Astrocyte (in vitro differentiated cells and primary cell): ENCODE data around the gene AP4E1. TPM values are rescaled to one million over a fixed set of nuclear protein-coding genes. Genes with fewer than 3 reads are reported as not detected.

ENCODE experiments used
- DNase-seq: peaks from one replicate; pipeline ENCODE4 v3.0.0-alpha.2; 2010; ENCODE audit warnings: low read depth
- FAIRE-seq: peaks from 2 replicates; lab custom pipeline; 2011; peaks lifted over from hg19 to GRCh38; lab: Jason Lieb, UNC
- H2AFZ ChIP-seq: 2 replicates; pipeline ENCODE4 v1.6.0; 2012; ENCODE audit warnings: low read depth, low read length, inconsistent platforms
- H3K27ac ChIP-seq: 2 replicates; pipeline ENCODE4 v1.5.1; 2011; ENCODE audit warnings: low read depth, low read length, inconsistent platforms
- H3K27me3 ChIP-seq: 2 replicates; pipeline ENCODE4 v1.6.0; 2011; ENCODE audit warnings: low read length, inconsistent platforms; ENCODE audit not compliant: insufficient read depth
- H3K36me3 ChIP-seq: 2 replicates; pipeline ENCODE4 v1.5.1; 2011; ENCODE audit warnings: low read length, inconsistent platforms; ENCODE audit not compliant: insufficient read depth
- H3K4me1 ChIP-seq: 2 replicates; pipeline ENCODE4 v1.5.1; 2011; ENCODE audit warnings: low read length, inconsistent platforms; ENCODE audit not compliant: insufficient read depth
- H3K4me2 ChIP-seq: 2 replicates; pipeline ENCODE4 v1.6.0; 2012; ENCODE audit warnings: low read length, inconsistent platforms
- H3K4me3 ChIP-seq: 2 replicates; pipeline ENCODE4 v1.5.1; 2011; ENCODE audit warnings: low read depth, mild to moderate bottlenecking, low read length, inconsistent platforms; ENCODE audit not compliant: insufficient read depth
- H3K79me2 ChIP-seq: 2 replicates; pipeline ENCODE4 v1.6.0; 2012; ENCODE audit warnings: mild to moderate bottlenecking, low read length, inconsistent platforms; ENCODE audit not compliant: insufficient read depth
- H3K9ac ChIP-seq: 2 replicates; pipeline ENCODE4 v1.6.0; 2012; ENCODE audit warnings: mild to moderate bottlenecking, low read length, inconsistent platforms
- H3K9me3 ChIP-seq: 2 replicates; pipeline ENCODE4 v1.5.1; 2012; ENCODE audit warnings: low read depth, mild to moderate bottlenecking, low read length, inconsistent platforms; ENCODE audit not compliant: insufficient read depth
- H4K20me1 ChIP-seq: 2 replicates; pipeline ENCODE4 v1.6.0; 2012; ENCODE audit warnings: low read length, inconsistent platforms; ENCODE audit not compliant: insufficient read depth
- H3K27ac Mint-ChIP-seq: one replicate; pipeline ENCODE4 v1.8.0; 2021; ENCODE audit warnings: mild to moderate bottlenecking, mixed read lengths; ENCODE audit not compliant: unreplicated experiment
- H3K27me3 Mint-ChIP-seq: one replicate; pipeline ENCODE4 v1.8.0; 2021; ENCODE audit warnings: low read depth, mixed read lengths; ENCODE audit not compliant: unreplicated experiment
- H3K36me3 Mint-ChIP-seq: one replicate; pipeline ENCODE4 v1.8.0; 2021; ENCODE audit warnings: low read depth, mixed read lengths; ENCODE audit not compliant: unreplicated experiment
- H3K4me1 Mint-ChIP-seq: one replicate; pipeline ENCODE4 v1.8.0; 2021; ENCODE audit warnings: low read depth, mixed read lengths; ENCODE audit not compliant: unreplicated experiment
- H3K4me3 Mint-ChIP-seq: one replicate; pipeline ENCODE4 v1.8.0; 2021; ENCODE audit warnings: mild to moderate bottlenecking, moderate library complexity, mixed read lengths; ENCODE audit not compliant: unreplicated experiment
- H3K9me3 Mint-ChIP-seq: one replicate; pipeline ENCODE4 v1.8.0; 2021; ENCODE audit warnings: mild to moderate bottlenecking, mixed read lengths; ENCODE audit not compliant: unreplicated experiment
- EZH2 ChIP-seq: IDR thresholded peaks from 2 replicates; pipeline ENCODE4 v1.6.1; 2012; ENCODE audit warnings: mild to moderate bottlenecking, low read length, inconsistent platforms; ENCODE audit not compliant: insufficient read depth
- total RNA-seq: library from RNA; stranded (reverse); gene quantifications from 2 replicates; pipeline ENCODE4 v1.2.1, GENCODE V29; 2021
- TF ChIP-seq, protein P1 (sequence below): IDR thresholded peaks from 2 replicates; pipeline ENCODE4 v1.5.1; 2011; ENCODE audit warnings: low read depth, mild to moderate bottlenecking, inconsistent platforms, low read length, moderate library complexity; ENCODE audit not compliant: insufficient read depth

The AP4E1 gene
- total RNA-seq, 1 donor from 2014 or later: 16.4 TPM

DNA sequence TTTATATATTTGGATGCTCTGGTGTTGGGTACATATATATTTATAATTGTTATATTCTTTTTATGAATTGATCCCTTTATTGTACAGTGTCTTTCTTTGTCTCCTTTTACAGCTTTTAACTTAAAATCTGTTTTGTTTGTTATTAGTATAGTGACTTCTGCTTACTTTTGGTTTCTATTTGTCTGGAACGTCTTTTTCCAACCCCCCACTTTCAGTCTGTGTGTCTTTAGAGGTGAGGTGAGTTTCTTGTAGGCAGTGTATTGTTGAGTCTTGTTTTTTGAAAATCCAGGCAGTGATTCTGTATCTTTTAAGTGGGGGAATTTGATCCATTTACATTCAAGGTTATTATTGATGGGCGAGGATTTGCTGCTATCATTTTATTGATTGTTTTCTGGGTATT lies 62.0 kb downstream of the AP4E1 start:
- H3K4me2 ChIP-seq: no peak overlapping the region
- H2AFZ ChIP-seq: no peak overlapping the region
- Mint-ChIP-seq H3K4me3 (no peak overlapping the region), H3K9me3 (peaks cover 3% of the 10 kb centered on the region), H3K27me3 (no peaks in the 10 kb centered on the region), H3K27ac (no peak overlapping the region), H3K4me1 (no peaks in the 10 kb centered on the region), H3K36me3 (peaks cover 36% of the 10 kb centered on the region)
- H3K9ac ChIP-seq: no peak overlapping the region
- H3K79me2 ChIP-seq: no peaks in the 10 kb centered on the region
- TF ChIP-seq EZH2: no peak
- TF ChIP-seq, protein P1, sequence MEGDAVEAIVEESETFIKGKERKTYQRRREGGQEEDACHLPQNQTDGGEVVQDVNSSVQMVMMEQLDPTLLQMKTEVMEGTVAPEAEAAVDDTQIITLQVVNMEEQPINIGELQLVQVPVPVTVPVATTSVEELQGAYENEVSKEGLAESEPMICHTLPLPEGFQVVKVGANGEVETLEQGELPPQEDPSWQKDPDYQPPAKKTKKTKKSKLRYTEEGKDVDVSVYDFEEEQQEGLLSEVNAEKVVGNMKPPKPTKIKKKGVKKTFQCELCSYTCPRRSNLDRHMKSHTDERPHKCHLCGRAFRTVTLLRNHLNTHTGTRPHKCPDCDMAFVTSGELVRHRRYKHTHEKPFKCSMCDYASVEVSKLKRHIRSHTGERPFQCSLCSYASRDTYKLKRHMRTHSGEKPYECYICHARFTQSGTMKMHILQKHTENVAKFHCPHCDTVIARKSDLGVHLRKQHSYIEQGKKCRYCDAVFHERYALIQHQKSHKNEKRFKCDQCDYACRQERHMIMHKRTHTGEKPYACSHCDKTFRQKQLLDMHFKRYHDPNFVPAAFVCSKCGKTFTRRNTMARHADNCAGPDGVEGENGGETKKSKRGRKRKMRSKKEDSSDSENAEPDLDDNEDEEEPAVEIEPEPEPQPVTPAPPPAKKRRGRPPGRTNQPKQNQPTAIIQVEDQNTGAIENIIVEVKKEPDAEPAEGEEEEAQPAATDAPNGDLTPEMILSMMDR: no peak
- H3K4me3 ChIP-seq: no peak overlapping the region
- peaks cover 11% of the 10 kb centered on the region for H3K36me3 ChIP-seq
- no peaks in the 10 kb centered on the region for H3K27me3 ChIP-seq
- H4K20me1 ChIP-seq: no peaks in the 10 kb centered on the region
- H3K9me3 ChIP-seq: no peaks in the 10 kb centered on the region
- no peak overlapping the region for H3K27ac ChIP-seq
- H3K4me1 ChIP-seq: no peaks in the 10 kb centered on the region
- DNase-seq (no peak), FAIRE-seq (no peak)

DNA sequence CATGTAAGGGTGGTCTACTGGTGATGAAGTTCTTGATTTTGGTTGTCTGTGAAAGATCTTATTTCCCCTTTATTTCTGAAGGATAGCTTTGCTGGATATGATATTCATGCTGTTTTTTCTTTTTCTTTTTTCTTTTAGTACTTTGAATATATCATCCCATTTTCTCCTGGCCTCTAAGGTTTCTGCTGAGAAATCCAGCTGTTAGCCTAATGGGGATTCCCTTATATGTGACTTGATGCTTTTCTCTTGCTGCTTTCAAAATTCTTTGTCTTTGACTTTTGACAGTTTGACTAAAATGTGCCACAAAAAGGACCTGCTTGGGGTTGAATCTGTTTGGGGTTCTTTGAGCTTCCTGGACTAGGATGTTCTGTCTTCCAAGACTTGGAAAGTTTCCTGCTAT lies 62.6 kb downstream of the AP4E1 start:
- no peaks in the 10 kb centered on the region for H3K79me2 ChIP-seq
- no peak overlapping the region for H3K4me3 ChIP-seq
- H2AFZ ChIP-seq: no peak overlapping the region
- Mint-ChIP-seq H3K27ac (no peak overlapping the region), H3K9me3 (peaks cover 3% of the 10 kb centered on the region), H3K4me3 (no peak overlapping the region), H3K36me3 (peaks cover 36% of the 10 kb centered on the region), H3K4me1 (no peaks in the 10 kb centered on the region), H3K27me3 (no peaks in the 10 kb centered on the region)
- no peak for FAIRE-seq
- H3K9ac ChIP-seq: no peak overlapping the region
- no peaks in the 10 kb centered on the region for H3K4me1 ChIP-seq
- no peaks in the 10 kb centered on the region for H3K27me3 ChIP-seq
- H3K36me3 ChIP-seq: peaks cover 11% of the 10 kb centered on the region
- TF ChIP-seq EZH2: no peak
- TF ChIP-seq, protein P1: no peak
- H3K4me2 ChIP-seq: no peak overlapping the region
- H3K9me3 ChIP-seq: no peaks in the 10 kb centered on the region
- no peak overlapping the region for H3K27ac ChIP-seq
- no peak for DNase-seq
- H4K20me1 ChIP-seq: no peaks in the 10 kb centered on the region

DNA sequence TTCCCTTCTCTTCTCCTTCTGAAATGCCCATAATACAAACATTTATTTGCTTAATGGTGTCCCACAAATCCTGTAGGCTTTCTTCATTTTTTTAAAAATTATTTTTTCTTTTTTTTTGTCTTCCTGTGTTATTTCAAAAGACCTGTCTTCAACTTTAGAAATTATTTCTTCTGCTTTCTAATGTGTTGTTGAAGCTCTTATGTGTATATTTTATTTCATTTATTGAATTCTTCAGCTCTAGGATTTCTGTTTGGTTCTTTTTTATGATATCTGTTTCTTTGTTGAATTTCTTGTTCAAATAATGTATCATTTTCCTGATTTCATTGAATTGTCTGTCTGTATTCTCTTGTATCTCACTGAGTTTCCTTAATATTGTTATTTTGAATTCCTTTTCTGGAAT lies 63.1 kb downstream of the AP4E1 start:
- peaks cover 11% of the 10 kb centered on the region for H3K36me3 ChIP-seq
- H3K4me3 Mint-ChIP-seq: no peak overlapping the region
- H3K36me3 Mint-ChIP-seq: peaks cover 36% of the 10 kb centered on the region
- no peak for FAIRE-seq
- no peaks in the 10 kb centered on the region for H3K79me2 ChIP-seq
- no peaks in the 10 kb centered on the region for H3K27me3 Mint-ChIP-seq
- H3K4me3 ChIP-seq: no peak overlapping the region
- peaks cover 3% of the 10 kb centered on the region for H3K9me3 Mint-ChIP-seq
- no peak for DNase-seq
- H4K20me1 ChIP-seq: no peaks in the 10 kb centered on the region
- no peaks in the 10 kb centered on the region for H3K27me3 ChIP-seq
- no peak overlapping the region for H3K9ac ChIP-seq
- H3K9me3 ChIP-seq: no peaks in the 10 kb centered on the region
- H3K4me2 ChIP-seq: no peak overlapping the region
- no peaks in the 10 kb centered on the region for H3K4me1 Mint-ChIP-seq
- no peak for TF ChIP-seq EZH2
- TF ChIP-seq, protein P1: no peak
- no peak overlapping the region for H2AFZ ChIP-seq
- H3K27ac ChIP-seq: no peak overlapping the region
- no peak overlapping the region for H3K27ac Mint-ChIP-seq
- H3K4me1 ChIP-seq: no peaks in the 10 kb centered on the region
